Endothelial cell of umbilical vein (primary cell): ENCODE data around the gene SMIM12.

Source experiments
- CTCF ChIP-seq, 2 donors: IDR thresholded peaks; 1 replicate in 1 of 2; 2 replicates in 1 of 2; pipeline ENCODE4 v1.5.1; 2011; ENCODE audit warnings: low read length in 2 of 2, mild to moderate bottlenecking in 2 of 2, moderate library complexity in 2 of 2, control low read depth in 1 of 2, inconsistent platforms in 1 of 2, low read depth in 1 of 2; ENCODE audit not compliant: insufficient read depth in 1 of 2; ENCODE audit errors: extremely low read depth in 1 of 2
- EZH2 ChIP-seq: IDR thresholded peaks from 2 replicates; pipeline ENCODE4 v1.6.1; 2012; ENCODE audit warnings: borderline replicate concordance, low read depth, mild to moderate bottlenecking, moderate library complexity, low read length, inconsistent platforms; ENCODE audit not compliant: severe bottlenecking
- FOS ChIP-seq: IDR thresholded peaks from 2 replicates; pipeline ENCODE4 v1.6.1; 2011; ENCODE audit warnings: mild to moderate bottlenecking, low read length, moderate library complexity, borderline replicate concordance; ENCODE audit not compliant: insufficient read depth
- JUN ChIP-seq: IDR thresholded peaks from 2 replicates; pipeline ENCODE4 v1.6.1; 2011; ENCODE audit warnings: borderline replicate concordance, low read depth; ENCODE audit not compliant: insufficient read length, insufficient read depth
- MAX ChIP-seq: IDR thresholded peaks from 2 replicates; pipeline ENCODE4 v1.6.1; 2011; ENCODE audit not compliant: insufficient read depth, insufficient read length
- MYC ChIP-seq: IDR thresholded peaks from one replicate; pipeline ENCODE4 v1.6.1; 2011; ENCODE audit warnings: mild to moderate bottlenecking, low read depth, low read length
- POLR2A ChIP-seq: IDR thresholded peaks from 2 replicates; pipeline ENCODE4 v1.6.1; 2012; ENCODE audit warnings: low read depth, mild to moderate bottlenecking, control low read depth, low read length
- POLR2AphosphoS5 ChIP-seq: IDR thresholded peaks from 2 replicates; pipeline ENCODE4 v1.6.1; 2012; ENCODE audit warnings: low read depth, mild to moderate bottlenecking, control low read depth, low read length, moderate library complexity; ENCODE audit not compliant: insufficient read depth

GRCh38 chr1:34851431-34852105 lies 8.0 kb downstream of the SMIM12 start:
- TF ChIP-seq POLR2A = no peak
- TF ChIP-seq EZH2 = no peak
- TF ChIP-seq MYC = no peak
- TF ChIP-seq CTCF (IDR thresholded peaks at IDR 0.05; ENCODE audit: extremely low read depth in 1 of 2, insufficient read depth in 1 of 2, low read depth in 1 of 2, low read length in 2 of 2) = no peak
- no peak for TF ChIP-seq JUN
- TF ChIP-seq MAX = no peak
- peak; percentile 12 for TF ChIP-seq POLR2AphosphoS5
- TF ChIP-seq FOS = no peak
